K562 (cell line): ENCODE measurements around the gene CLDND2. TPM values are rescaled to one million over a fixed set of nuclear protein-coding genes. Genes with fewer than 3 reads are reported as not detected.
A peak's percentile ranks its signal among the peaks of the same experiment; 100 is the strongest.

Experiments
- ATF7 ChIP-seq: fragments of 450-650 bp; IDR thresholded peaks from 2 replicates; pipeline ENCODE4 v1.7.1; 2014; ENCODE audit warnings: mild to moderate bottlenecking, moderate library complexity
- BHLHE40 ChIP-seq: IDR thresholded peaks from 2 replicates; pipeline ENCODE4 v1.6.1; 2011; ENCODE audit warnings: low read length, improper control_type of control experiment
- EWSR1 ChIP-seq: fragments of 450-650 bp; IDR thresholded peaks from 2 replicates; pipeline ENCODE4 v1.6.1; 2018; ENCODE audit warnings: borderline replicate concordance, mild to moderate bottlenecking, low read depth, moderate library complexity; ENCODE audit not compliant: partially characterized antibody
- FOXJ2 ChIP-seq: fragments of 200-800 bp; sonication (Bioruptor generic); IDR thresholded peaks from 2 replicates; pipeline ENCODE4 v1.6.1; 2016; ENCODE audit warnings: missing genetic modification characterization, missing compliant biosample characterization
- GABPA ChIP-seq: fragments of 200-800 bp; sonication (Bioruptor generic); conservative IDR thresholded peaks from 2 replicates; pipeline ENCODE4 v1.6.1; 2016; ENCODE audit warnings: low read depth, missing genetic modification characterization, missing compliant biosample characterization
- NCOA6 ChIP-seq: fragments of 450-650 bp; IDR thresholded peaks from 2 replicates; pipeline ENCODE4 v1.6.1; 2017; ENCODE audit warnings: mild to moderate bottlenecking
- NR2C2 ChIP-seq, 2 experiments: fragments of 200-800 bp in 1 of 2; sonication (Bioruptor generic) in 1 of 2; sonication (generic) in 1 of 2; formaldehyde crosslinking in 1 of 2; IDR thresholded peaks; 2 replicates each; pipeline versions ENCODE4 v1.6.1 to v1.8.0; 2016 to 2022; ENCODE audit warnings: mild to moderate bottlenecking in 1 of 2, missing compliant biosample characterization in 1 of 2, missing genetic modification characterization in 1 of 2, missing genetic modification reagents in 1 of 2
- PYGO2 ChIP-seq: fragments of 450-650 bp; IDR thresholded peaks from 2 replicates; pipeline ENCODE4 v1.6.1; 2016; ENCODE audit warnings: mild to moderate bottlenecking, missing genetic modification characterization, moderate library complexity, missing compliant biosample characterization
- RBM14 ChIP-seq: fragments of 200-400 bp; formaldehyde crosslinking; IDR thresholded peaks from 2 replicates; pipeline ENCODE4 v1.6.1; 2018; ENCODE audit warnings: low read depth, mild to moderate bottlenecking, low read length, moderate library complexity, borderline replicate concordance; ENCODE audit not compliant: insufficient read depth
- RFX5 ChIP-seq: IDR thresholded peaks from 2 replicates; pipeline ENCODE4 v1.6.1; 2011; ENCODE audit warnings: low read depth, mild to moderate bottlenecking, improper control_type of control experiment, low read length
- SRF ChIP-seq, 2 experiments: fragments of 250-450, 450-650 bp in 1 of 2; sonication (Bioruptor Pico) in 1 of 2; sonication (generic) in 1 of 2; formaldehyde crosslinking; IDR thresholded peaks; 2 replicates each; pipeline versions ENCODE4 v1.5.0 to v1.5.1; 2020 to 2022; ENCODE audit warnings: mild to moderate bottlenecking in 1 of 2, missing genetic modification reagents in 1 of 2
- TBL1XR1 ChIP-seq, 2 experiments: IDR thresholded peaks; 2 replicates each; pipeline ENCODE4 v1.6.1; 2012; ENCODE audit warnings: improper control_type of control experiment in 2 of 2, low read length in 2 of 2, mild to moderate bottlenecking in 1 of 2
- ZNF165 ChIP-seq: fragments of 250-450 bp; sonication (Bioruptor Pico); IDR thresholded peaks from 2 replicates; pipeline ENCODE4 v1.4.0; 2020; ENCODE audit warnings: borderline replicate concordance
- ZNF311 ChIP-seq: fragments of 250-450 bp; sonication (Bioruptor Pico); IDR thresholded peaks from 2 replicates; pipeline ENCODE4 v1.4.0; 2020; ENCODE audit warnings: mild to moderate bottlenecking, moderate library complexity
- ZNF354B ChIP-seq: fragments of 250-450 bp; sonication (Bioruptor Pico); IDR thresholded peaks from 2 replicates; pipeline ENCODE4 v1.4.0; 2020
- polyA plus RNA-seq, 8 experiments: library from polyadenylated mRNA; depleted of rRNA in 4 of 8; stranded (reverse) in 5 of 8; unstranded in 3 of 8; fragments of >200 nt; fragmentation: Nextera tagmentation in 2 of 8; fragmentation: Illumina TruSeq in 1 of 8; extraction: Ambion mirVana in 2 of 8; extraction: Trizol in 1 of 8; gene quantifications; 2 replicates each; pipeline versions ENCODE4 v1.2.1 to v1.2.3, GENCODE V29; 2011 to 2014; ENCODE audit warnings: inconsistent platforms in 1 of 8, missing spikeins in 1 of 8
- total RNA-seq, 7 experiments: library from RNA; depleted of rRNA in 6 of 7; stranded (reverse); fragments of >200 nt in 6 of 7; fragmentation: Illumina TruSeq in 2 of 7; extraction: Trizol in 2 of 7; gene quantifications; 2 replicates each; pipeline versions ENCODE4 v1.2.1 to v1.2.3, GENCODE V29; 2011 to 2021; ENCODE audit warnings: low replicate concordance in 1 of 7
- TF ChIP-seq, protein P1 (sequence below): fragments of 450-650 bp; IDR thresholded peaks from 2 replicates; pipeline ENCODE4 v1.6.1; 2018; ENCODE audit not compliant: partially characterized antibody
- TF ChIP-seq, protein P2 (sequence below): fragments of 200-400 bp; formaldehyde crosslinking; IDR thresholded peaks from 2 replicates; pipeline ENCODE4 v1.6.1; 2017; ENCODE audit warnings: mild to moderate bottlenecking, low read depth, low read length, moderate library complexity
- TF ChIP-seq, protein P3 (sequence below): IDR thresholded peaks from 2 replicates; pipeline ENCODE4 v1.6.1; 2011; ENCODE audit warnings: borderline replicate concordance, low read depth, mild to moderate bottlenecking, moderate library complexity, low read length; ENCODE audit not compliant: insufficient read depth, poor library complexity, severe bottlenecking

CLDND2 gene
- total and polyA plus RNA-seq, 9 of the 15 experiments (the other 6 are each of a cell fraction or from before 2014, with no cell fraction given), result 0.45 to 4.0 (median 1.2) TPM; not detected in 3

DNA sequence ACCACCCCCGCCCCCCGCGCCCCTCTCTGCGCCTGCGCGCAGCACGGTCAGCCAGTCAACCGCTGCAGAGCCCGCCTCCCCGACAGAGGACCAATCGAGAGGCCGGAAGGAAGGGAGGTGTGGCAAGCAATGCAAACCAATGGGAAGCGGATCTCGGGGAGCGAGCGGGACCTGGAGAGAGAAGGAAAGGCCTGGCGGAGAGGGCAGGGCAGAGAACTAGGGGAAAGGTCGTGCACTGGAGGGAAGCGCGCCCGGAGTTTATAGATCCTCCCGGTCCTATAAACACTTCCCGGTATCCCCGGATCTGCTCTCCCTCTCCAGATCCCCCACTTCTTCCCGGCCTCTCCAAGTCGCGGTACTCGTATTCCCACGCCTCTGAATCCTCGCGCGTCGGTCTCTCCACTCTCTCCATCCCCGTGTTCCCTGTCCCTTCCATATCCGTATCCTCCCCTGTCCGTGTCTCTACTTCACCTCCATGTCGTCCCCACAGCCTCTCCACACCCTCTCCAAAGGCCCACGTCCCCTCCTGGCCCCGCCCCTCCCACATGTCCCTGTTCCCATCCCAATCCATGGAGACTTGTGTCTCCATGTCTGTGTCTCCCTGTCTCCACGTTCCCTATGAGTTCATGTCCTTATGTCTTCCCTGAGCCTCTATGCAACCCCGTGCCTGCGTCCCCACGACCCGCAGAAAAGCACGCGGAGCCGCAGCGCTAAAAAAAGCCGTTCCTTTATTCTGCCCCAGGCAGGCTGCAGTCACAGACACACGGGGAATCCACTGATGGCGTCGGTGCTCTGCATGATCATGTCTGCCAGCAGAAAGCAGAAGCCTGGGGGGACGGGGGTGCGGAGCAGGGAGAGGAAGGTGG is 2.2 kb downstream of the CLDND2 start (continued):
- TF ChIP-seq, protein P1, sequence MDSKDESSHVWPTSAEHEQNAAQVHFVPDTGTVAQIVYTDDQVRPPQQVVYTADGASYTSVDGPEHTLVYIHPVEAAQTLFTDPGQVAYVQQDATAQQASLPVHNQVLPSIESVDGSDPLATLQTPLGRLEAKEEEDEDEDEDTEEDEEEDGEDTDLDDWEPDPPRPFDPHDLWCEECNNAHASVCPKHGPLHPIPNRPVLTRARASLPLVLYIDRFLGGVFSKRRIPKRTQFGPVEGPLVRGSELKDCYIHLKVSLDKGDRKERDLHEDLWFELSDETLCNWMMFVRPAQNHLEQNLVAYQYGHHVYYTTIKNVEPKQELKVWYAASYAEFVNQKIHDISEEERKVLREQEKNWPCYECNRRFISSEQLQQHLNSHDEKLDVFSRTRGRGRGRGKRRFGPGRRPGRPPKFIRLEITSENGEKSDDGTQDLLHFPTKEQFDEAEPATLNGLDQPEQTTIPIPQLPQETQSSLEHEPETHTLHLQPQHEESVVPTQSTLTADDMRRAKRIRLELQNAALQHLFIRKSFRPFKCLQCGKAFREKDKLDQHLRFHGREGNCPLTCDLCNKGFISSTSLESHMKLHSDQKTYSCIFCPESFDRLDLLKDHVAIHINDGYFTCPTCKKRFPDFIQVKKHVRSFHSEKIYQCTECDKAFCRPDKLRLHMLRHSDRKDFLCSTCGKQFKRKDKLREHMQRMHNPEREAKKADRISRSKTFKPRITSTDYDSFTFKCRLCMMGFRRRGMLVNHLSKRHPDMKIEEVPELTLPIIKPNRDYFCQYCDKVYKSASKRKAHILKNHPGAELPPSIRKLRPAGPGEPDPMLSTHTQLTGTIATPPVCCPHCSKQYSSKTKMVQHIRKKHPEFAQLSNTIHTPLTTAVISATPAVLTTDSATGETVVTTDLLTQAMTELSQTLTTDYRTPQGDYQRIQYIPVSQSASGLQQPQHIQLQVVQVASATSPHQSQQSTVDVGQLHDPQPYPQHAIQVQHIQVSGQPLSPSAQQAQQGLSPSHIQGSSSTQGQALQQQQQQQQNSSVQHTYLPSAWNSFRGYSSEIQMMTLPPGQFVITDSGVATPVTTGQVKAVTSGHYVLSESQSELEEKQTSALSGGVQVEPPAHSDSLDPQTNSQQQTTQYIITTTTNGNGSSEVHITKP, result no peak
- TF ChIP-seq NR2C2 (CRISPR knock-in tag; IDR thresholded peaks at IDR 0.05) (no peak), NR2C2 (tag; IDR thresholded peaks at IDR 0.05) (peak; percentile 78), RBM14 (no peak), BHLHE40 (no peak), GABPA (tag) (no peak), ZNF165 (CRISPR knock-in tag) (no peak), ZNF354B (CRISPR knock-in tag) (no peak), RFX5 (no peak), ZNF311 (no peak), TBL1XR1 (IDR thresholded peaks at IDR 0.05; ENCODE audit: low read length in 2 of 2) (0 out of 4 replicates have a peak, but pooled peaks of 1 of the 2 experiments have one; percentile 11), EWSR1 (no peak), NCOA6 (no peak), PYGO2 (tag) (no peak), FOXJ2 (tag) (no peak), SRF (CRISPR knock-in tag; IDR thresholded peaks at IDR 0.05) (no peak), ATF7 (peak; percentile 62; the same call in 1 of the 2 replicates)
- TF ChIP-seq, protein P2, sequence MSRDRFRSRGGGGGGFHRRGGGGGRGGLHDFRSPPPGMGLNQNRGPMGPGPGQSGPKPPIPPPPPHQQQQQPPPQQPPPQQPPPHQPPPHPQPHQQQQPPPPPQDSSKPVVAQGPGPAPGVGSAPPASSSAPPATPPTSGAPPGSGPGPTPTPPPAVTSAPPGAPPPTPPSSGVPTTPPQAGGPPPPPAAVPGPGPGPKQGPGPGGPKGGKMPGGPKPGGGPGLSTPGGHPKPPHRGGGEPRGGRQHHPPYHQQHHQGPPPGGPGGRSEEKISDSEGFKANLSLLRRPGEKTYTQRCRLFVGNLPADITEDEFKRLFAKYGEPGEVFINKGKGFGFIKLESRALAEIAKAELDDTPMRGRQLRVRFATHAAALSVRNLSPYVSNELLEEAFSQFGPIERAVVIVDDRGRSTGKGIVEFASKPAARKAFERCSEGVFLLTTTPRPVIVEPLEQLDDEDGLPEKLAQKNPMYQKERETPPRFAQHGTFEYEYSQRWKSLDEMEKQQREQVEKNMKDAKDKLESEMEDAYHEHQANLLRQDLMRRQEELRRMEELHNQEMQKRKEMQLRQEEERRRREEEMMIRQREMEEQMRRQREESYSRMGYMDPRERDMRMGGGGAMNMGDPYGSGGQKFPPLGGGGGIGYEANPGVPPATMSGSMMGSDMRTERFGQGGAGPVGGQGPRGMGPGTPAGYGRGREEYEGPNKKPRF, result no peak
- TF ChIP-seq, protein P3, sequence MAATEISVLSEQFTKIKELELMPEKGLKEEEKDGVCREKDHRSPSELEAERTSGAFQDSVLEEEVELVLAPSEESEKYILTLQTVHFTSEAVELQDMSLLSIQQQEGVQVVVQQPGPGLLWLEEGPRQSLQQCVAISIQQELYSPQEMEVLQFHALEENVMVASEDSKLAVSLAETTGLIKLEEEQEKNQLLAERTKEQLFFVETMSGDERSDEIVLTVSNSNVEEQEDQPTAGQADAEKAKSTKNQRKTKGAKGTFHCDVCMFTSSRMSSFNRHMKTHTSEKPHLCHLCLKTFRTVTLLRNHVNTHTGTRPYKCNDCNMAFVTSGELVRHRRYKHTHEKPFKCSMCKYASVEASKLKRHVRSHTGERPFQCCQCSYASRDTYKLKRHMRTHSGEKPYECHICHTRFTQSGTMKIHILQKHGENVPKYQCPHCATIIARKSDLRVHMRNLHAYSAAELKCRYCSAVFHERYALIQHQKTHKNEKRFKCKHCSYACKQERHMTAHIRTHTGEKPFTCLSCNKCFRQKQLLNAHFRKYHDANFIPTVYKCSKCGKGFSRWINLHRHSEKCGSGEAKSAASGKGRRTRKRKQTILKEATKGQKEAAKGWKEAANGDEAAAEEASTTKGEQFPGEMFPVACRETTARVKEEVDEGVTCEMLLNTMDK, result no peak
